Left renal pelvis (tissue), 4 donors: ENCODE results near the gene GOLM1. TPM values are rescaled to one million over a fixed set of nuclear protein-coding genes. Genes with fewer than 3 reads are reported as not detected.

Experiments used
- DNase-seq, 4 donors: peaks; one replicate each; pipeline ENCODE4 v3.0.0-alpha.2; 2013; ENCODE audit warnings: low read depth in 4 of 4, low spot score in 3 of 4
- polyA plus RNA-seq, 4 donors: library from polyadenylated mRNA; unstranded; fragments of 120-200 nt; gene quantifications; one replicate each; pipeline ENCODE4 v1.2.1, GENCODE V29; 2013; ENCODE audit not compliant: insufficient read length in 4 of 4

Gene GOLM1
- polyA plus RNA-seq, 4 donors = 136 to 176 (median 162) TPM

DNA sequence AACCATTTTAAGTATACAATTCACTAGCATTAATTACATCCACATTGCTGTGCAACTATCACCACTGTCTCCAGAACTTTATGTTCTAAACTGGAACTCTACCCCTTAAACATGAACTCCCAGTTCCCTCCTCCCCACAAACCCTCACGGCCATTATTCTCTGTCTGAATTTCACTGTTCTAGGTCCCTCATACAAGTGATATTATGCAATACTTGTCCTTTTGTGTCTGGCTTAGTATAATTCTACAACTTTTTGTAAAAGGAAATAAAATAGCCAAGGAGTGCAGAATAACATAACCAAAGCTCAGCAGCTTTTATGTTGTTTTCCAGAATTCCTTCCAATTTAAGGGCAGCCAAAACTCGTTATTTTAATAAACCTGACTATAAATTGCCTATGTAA lies 105.2 kb downstream of the GOLM1 start:
- DNase-seq = no peak

GRCh38 chr9:85987236-85987635 lies 112.1 kb downstream of the GOLM1 start:
- no peak for DNase-seq

DNA sequence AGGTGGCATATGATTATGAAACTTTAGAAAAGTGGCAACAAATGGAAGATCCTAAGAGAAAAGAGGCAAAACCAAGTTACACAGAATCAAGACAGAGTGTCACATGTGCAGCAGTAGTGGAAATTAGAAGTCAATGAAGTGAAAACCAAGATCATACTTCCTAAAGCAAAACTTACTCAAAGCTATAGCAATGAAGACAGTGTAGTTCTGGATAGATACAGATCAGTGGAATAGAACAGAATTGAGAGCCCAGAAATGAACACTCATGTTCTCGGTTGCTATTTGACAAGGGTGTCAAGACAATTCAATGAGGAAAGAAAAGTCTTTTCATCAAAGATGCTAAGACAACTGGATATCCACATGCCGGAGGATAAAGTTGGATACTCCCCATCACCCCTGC lies 114.9 kb downstream of the GOLM1 start:
- no peak for DNase-seq

GRCh38 chr9:85981369-85981768 lies 118.0 kb downstream of the GOLM1 start:
- no peak for DNase-seq

- no peak for DNase-seq
These were observed 120.9 kb downstream of the GOLM1 start for GRCh38 chr9:85978496-85978895.

Other genes starting within 250 kb of the GOLM1 start
- gene NAA35, start 158.4 kb downstream of the GOLM1 start, polyA plus RNA-seq = 10 to 100 TPM; 22.6 to 36.7 (median 34.3) TPM
- gene C9orf153, start 160.1 kb upstream of the GOLM1 start, polyA plus RNA-seq = under 1 TPM in 3 of 4 donors, not detected in 1; 0.09 to 0.29 (median 0.21) TPM
- gene ISCA1, start 183.0 kb upstream of the GOLM1 start, polyA plus RNA-seq = 10 to 100 TPM; 50.8 to 73.9 (median 60.9) TPM